KOPT-K1 (cell line): ENCODE results near the gene GSK3B.
A peak's percentile ranks its signal among the peaks of the same experiment; 100 is the strongest.

Source experiments
- H3K27ac ChIP-seq: fragments of 200-600 bp; sonication (generic); 2 replicates; pipeline ENCODE4 v1.5.1; 2016; ENCODE audit warnings: antibody characterized with exemption, mild to moderate bottlenecking, low read depth, low read length; ENCODE audit not compliant: poor library complexity, severe bottlenecking
- H3K36me3 ChIP-seq: fragments of 200-600 bp; sonication (generic); 2 replicates; pipeline ENCODE4 v1.5.1; 2017; ENCODE audit warnings: antibody characterized with exemption, mild to moderate bottlenecking, low read length, moderate library complexity; ENCODE audit not compliant: insufficient read depth
- H3K9me3 ChIP-seq: fragments of 200-600 bp; sonication (generic); 2 replicates; pipeline ENCODE4 v1.5.1; 2017; ENCODE audit warnings: antibody characterized with exemption, low read length, mild to moderate bottlenecking; ENCODE audit not compliant: insufficient read depth, poor library complexity, severe bottlenecking

Gene GSK3B

DNA sequence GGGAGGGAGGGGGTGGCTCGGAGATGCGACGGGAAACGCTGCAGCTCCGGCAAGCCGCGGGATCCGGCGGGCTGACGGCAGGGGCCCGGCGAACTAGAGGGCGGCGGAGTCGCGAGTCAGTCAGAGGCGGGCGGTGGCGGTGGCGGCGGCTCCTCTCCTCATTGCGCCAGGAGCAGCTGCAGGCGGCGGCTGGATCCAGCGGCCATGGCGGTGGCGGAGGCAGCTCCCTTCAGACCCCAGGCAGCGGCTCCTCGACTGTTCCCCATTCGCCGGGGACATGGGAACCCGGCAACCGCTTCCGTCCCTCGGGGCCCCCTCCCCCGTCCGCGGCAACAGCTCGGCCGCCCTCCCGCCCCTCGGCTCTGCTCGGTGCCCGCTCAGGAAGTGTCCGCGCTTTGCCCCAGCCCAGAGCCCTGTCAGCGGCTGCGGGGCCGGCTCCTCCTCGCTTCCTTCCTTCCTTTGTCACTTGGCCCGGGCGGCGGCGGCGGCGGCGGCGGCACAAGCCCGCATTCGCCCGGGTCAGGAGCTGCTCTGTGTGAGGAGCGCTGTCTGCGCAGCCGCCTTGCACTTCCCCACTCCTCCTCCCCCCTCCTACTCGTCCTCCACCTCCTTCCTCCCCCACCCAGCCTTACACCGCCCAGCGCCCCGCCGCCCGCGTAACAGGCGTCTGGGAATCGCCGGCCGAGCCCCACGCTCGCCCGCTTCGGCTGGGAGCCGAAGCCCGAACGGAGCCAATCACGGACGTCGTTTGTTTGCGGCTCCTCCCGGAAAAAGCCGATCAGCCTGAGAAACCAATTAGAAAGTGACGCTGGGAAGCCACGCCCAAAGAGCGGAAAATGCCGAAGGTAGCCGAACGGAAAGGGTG is at the start of gene GSK3B:
Gene GSK3B (minus strand): TSS at position 537 of the 865 bp plus-strand sequence. CDS start 1,013 bp downstream, outside the sequence.
- Histone ChIP-seq H3K27ac (peak within 1 kb of the TSS; percentile 95), H3K36me3 (0 out of 2 replicates have a peak, but pooled peaks cover 3% of the 10 kb centered on the region), H3K9me3 (no peaks in the 10 kb centered on the region)

DNA sequence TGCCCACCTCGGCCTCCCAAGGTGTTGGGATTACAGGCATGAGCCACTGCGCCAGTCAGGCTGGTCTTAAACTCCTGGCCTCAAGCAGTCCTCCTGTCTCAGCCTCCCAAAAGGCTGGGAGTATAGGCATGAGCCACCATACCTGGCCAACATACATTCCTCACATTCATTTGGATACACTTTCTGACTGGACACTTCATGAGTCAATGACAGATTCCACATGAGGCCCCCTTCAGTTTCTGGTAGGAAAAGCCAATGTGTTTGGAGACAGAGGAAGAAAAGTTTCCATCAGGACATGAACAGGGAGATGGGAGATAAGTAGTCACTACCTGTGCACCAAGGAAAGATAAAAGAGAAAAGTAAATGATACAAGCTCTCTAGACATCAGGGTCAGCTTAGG is 49.4 kb upstream of the GSK3B start:
- no peaks in the 10 kb centered on the region for H3K36me3 ChIP-seq
- H3K9me3 ChIP-seq = no peaks in the 10 kb centered on the region
- H3K27ac ChIP-seq = no peak overlapping the region

DNA sequence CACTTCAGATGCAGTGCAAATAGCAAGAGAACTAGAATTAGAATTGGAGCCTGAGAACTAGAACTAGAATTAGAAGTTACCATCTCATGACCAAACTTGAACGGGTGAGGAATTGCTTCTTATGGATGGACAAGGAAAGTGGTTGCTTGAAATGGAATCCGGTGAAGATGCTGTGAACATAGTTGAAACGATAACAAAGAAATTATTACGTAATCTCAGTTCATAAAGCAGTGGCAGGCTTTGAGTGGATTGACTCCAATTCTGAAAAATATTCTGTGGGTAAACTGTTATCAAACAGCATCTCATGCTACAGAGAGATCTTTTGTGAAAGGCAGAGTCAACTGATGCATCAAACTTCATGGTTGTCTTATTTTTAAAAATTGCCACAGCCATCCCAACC is 48.0 kb upstream of the GSK3B start:
- Histone ChIP-seq H3K9me3 (no peaks in the 10 kb centered on the region), H3K27ac (no peak overlapping the region), H3K36me3 (no peaks in the 10 kb centered on the region)

GRCh38 chr3:120140098-120140742 is 46.0 kb upstream of the GSK3B start:
- Histone ChIP-seq H3K9me3 (no peaks in the 10 kb centered on the region), H3K27ac (no peak overlapping the region), H3K36me3 (no peaks in the 10 kb centered on the region)

DNA sequence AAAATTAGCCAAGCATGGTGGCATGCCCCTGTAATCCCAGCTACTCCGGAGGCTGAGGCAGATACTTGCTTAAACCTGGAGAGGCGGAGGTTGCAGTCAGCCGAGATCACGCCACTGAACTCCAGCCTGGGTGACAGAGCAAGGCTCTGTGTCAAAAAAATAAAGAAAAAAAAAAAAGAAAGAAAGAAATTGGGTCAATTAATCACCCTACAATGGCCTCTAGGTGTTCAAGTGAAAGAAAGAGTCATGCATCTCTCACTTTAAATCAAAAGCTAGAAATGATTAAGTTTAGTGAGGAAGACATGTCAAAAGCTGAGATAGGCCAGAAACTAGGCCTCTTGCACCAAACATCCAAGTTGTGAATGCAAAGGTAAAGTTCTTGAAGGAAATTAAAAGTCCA is 44.9 kb upstream of the GSK3B start:
- Histone ChIP-seq H3K36me3 (no peaks in the 10 kb centered on the region), H3K9me3 (no peaks in the 10 kb centered on the region), H3K27ac (no peak overlapping the region)

- H3K27ac ChIP-seq = no peak overlapping the region
- H3K9me3 ChIP-seq = no peaks in the 10 kb centered on the region
- no peaks in the 10 kb centered on the region for H3K36me3 ChIP-seq
Observed at GRCh38 chr3:120137548-120137947, 43.3 kb upstream of the GSK3B start.

- Histone ChIP-seq H3K36me3 (no peaks in the 10 kb centered on the region), H3K27ac (no peak overlapping the region), H3K9me3 (no peaks in the 10 kb centered on the region)
Observed at GRCh38 chr3:120130656-120131055, 36.4 kb upstream of the GSK3B start.

DNA sequence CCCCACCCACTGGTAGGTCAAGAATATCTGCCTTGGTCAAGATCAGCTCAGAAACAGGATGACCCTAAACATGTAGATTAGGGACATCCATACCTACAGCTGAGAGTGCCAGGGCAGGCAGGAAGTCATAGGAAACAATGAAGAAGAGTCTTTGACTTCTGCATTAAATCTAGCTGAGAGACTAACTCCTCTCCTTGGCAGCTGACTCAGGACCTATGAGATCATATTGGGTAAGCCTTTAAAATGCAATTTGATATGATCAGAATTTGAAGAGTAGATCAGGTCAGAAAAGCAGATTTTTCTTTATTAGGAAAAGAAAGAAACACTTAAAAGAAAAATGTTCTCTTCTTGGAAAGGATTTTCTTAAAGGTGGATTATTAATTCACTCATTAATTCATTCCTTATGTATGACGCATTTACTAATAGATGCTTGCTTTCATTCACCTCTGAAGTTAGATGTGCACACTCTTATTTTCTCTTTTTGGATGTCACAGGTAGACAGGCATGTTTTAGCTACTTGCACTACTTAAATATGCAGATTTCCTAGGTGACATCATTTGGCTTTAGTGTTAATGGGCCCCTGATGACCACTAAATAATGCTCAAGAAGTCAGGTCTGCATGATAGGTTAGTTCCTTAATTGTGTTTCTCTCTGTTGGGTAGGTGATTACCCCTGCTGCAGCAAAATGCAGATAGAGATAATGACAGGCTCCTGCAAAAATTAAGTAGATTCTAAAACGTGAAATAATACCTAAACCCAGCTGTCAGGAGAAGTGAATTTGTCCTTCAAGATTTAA is 35.7 kb upstream of the GSK3B start:
- Histone ChIP-seq H3K27ac (no peak overlapping the region), H3K9me3 (no peaks in the 10 kb centered on the region), H3K36me3 (no peaks in the 10 kb centered on the region)

GRCh38 chr3:120129051-120129450 is 34.8 kb upstream of the GSK3B start:
- no peaks in the 10 kb centered on the region for H3K9me3 ChIP-seq
- H3K27ac ChIP-seq = no peak overlapping the region
- no peaks in the 10 kb centered on the region for H3K36me3 ChIP-seq

DNA sequence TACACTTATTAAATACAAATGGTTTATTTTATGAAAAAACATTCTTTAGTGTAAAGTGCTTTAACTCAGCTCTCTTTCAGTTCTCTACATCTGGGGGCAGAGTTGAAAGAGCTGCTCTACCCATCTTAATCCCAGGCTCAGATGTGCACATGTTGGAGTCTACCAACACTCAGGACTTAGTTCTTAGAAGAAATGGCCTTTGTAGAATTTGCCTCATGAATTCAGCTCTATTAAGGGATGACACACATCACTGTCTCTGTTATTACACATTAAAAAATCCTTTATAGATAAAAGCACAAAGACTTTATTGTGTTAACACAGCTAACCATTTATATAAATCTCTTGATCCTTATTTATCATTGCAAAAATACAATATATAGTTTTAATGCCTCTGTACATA is 31.7 kb upstream of the GSK3B start:
- Histone ChIP-seq H3K36me3 (no peaks in the 10 kb centered on the region), H3K9me3 (no peaks in the 10 kb centered on the region)

DNA sequence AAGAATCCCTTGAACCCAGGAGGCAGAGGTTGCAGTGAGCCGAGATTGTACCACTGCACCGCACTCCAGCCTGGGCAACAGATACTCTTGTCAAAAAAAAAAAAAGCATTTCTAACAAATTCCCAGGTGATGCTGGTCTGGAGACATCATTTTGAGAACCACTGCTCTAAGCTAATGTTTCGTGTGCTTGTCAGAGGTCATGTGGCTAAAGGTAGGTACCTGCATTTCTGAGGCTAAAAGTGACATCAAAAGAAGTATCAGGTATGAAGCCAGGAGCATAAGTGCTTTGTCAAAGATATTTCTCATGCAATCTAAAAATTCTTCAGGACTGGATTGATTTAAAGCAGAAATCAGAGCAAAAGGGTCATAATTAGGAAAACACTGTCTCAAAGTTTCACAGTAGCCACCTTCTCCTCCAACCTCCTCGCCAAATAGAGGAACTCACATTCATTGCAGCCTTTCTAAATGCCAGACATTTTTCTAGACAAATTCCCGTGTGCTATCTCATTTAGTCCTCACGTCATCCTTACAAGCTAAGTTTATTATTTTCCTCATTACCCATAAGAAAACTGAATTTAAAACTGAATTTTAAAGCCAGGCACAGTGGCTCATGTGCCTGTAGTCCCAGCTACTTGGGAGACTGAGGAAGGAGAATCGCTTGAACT is 25.7 kb upstream of the GSK3B start:
- H3K27ac ChIP-seq = no peak overlapping the region
- H3K36me3 ChIP-seq = no peaks in the 10 kb centered on the region
- peaks cover 16% of the 10 kb centered on the region for H3K9me3 ChIP-seq

More for the DNA sequence above, 31.7 kb upstream of the GSK3B start:
- no peak overlapping the region for H3K27ac ChIP-seq

DNA sequence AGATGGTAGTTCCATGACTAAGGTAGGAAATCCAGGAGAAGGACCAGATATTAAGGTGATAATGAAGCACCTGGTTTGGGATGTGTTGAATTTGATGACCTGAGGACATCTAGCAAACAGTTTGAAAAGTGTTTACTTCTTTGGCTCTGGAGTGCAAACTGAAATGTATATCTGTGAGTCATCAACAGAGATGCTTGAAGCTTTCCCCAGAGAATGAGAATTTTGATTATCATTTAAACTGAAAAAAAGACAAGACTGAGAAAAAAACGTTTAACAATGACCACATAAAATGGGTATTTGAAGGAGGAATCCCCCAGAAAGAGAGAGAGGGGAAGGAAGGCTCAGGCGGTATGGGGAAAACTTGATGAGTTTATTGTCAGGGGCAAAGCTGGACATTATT is 20.7 kb upstream of the GSK3B start:
- Histone ChIP-seq H3K36me3 (no peaks in the 10 kb centered on the region), H3K27ac (no peak overlapping the region), H3K9me3 (peaks cover 16% of the 10 kb centered on the region)

DNA sequence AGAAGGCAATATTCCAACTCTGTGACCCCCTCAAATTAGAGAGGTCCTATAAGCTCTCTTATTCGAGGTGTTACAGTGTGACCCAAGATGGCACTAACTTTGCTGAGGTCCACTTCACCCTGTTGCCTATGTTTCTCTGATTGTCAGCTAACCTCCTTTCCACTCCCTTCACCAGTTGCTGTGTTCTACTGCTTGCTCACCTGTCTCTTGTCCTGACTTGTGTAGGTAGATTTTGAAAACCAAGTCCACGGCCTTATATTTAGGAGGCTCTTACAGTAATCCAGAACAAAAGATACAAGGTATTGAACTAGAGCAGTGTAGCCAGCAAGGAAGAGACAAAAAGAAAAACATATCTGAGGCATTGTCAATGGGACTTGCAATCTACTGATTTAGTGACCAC is 20.1 kb upstream of the GSK3B start:
- Histone ChIP-seq H3K36me3 (no peaks in the 10 kb centered on the region), H3K27ac (no peak overlapping the region), H3K9me3 (peaks cover 16% of the 10 kb centered on the region)

GRCh38 chr3:120113128-120114116 is 19.2 kb upstream of the GSK3B start:
- Histone ChIP-seq H3K27ac (no peak overlapping the region), H3K9me3 (peaks cover 16% of the 10 kb centered on the region), H3K36me3 (no peaks in the 10 kb centered on the region)
